IMR-90 (cell line): ENCODE measurements around the gene RPLP1. TPM values are rescaled to one million over a fixed set of nuclear protein-coding genes. Genes with fewer than 3 reads are reported as not detected.

Source experiments
- ATAC-seq: fragments of 200-7000 bp; cut with Tn5 transposase; 2 replicates; pipeline ENCODE4 v1.9.1; 2020; ENCODE audit warnings: low read depth, mild to moderate bottlenecking, moderate library complexity
- BruUV-seq: library from RNA; stranded (reverse); fragments of 400-500 nt; replicated peaks from 2 replicates; lab custom pipeline; 2021; lab: Mats Ljungman, UMichigan
- CTCF ChIA-PET: fragments of 300-600 bp; formaldehyde crosslinking; extraction: SDS; loops from one replicate; lab custom pipeline; 2021; ENCODE audit warnings: antibody characterized with exemption; lab: Yijun Ruan, JAX
- POLR2A ChIA-PET: fragments of 300-600 bp; sonication (Branson Sonifier 250); formaldehyde crosslinking; loops from one replicate; lab custom pipeline; 2022; ENCODE audit warnings: antibody characterized with exemption; ENCODE audit not compliant: unreplicated experiment; lab: Charles Lee
- DNase-seq: peaks from one replicate; pipeline ENCODE4 v3.0.0; 2013
- H2AFZ ChIP-seq: replicated peaks from 2 replicates; pipeline ENCODE3; 2013; ENCODE audit warnings: low read length, mild to moderate bottlenecking; ENCODE audit not compliant: poor library complexity
- H2AK5ac ChIP-seq: 2 replicates; pipeline ENCODE4 v1.6.1; 2013; ENCODE audit warnings: low read depth, low read length, inconsistent platforms
- H2AK9ac ChIP-seq: replicated peaks from 2 replicates; pipeline ENCODE3; 2013; ENCODE audit warnings: mild to moderate bottlenecking, low read depth, low read length, moderate library complexity; ENCODE audit not compliant: poor library complexity
- H2BK120ac ChIP-seq: 2 replicates; pipeline ENCODE4 v1.6.1; 2013; ENCODE audit warnings: low read depth, low read length, inconsistent platforms
- H2BK15ac ChIP-seq: 3 replicates; pipeline ENCODE4 v1.6.1; 2013; ENCODE audit warnings: low read depth, low read length, inconsistent platforms
- H2BK20ac ChIP-seq: 2 replicates; pipeline ENCODE4 v1.6.1; 2013; ENCODE audit warnings: low read depth, mild to moderate bottlenecking, inconsistent platforms, low read length, moderate library complexity
- H2BK5ac ChIP-seq: 2 replicates; pipeline ENCODE4 v1.6.1; 2013; ENCODE audit warnings: mild to moderate bottlenecking, low read depth, low read length, inconsistent platforms; ENCODE audit not compliant: poor library complexity, severe bottlenecking
- H3K14ac ChIP-seq: replicated peaks from 2 replicates; pipeline ENCODE4 v1.6.1; 2013; ENCODE audit warnings: low read depth, low read length, inconsistent platforms
- H3K18ac ChIP-seq: 2 replicates; pipeline ENCODE4 v1.6.1; 2013; ENCODE audit warnings: low read depth, low read length, control low read depth
- H3K23ac ChIP-seq: 2 replicates; pipeline ENCODE4 v1.6.1; 2013; ENCODE audit warnings: low read depth, low read length, inconsistent platforms
- H3K27ac ChIP-seq: 2 replicates; pipeline ENCODE4 v1.5.1; 2013; ENCODE audit warnings: mild to moderate bottlenecking, control low read depth, low read length; ENCODE audit not compliant: insufficient read depth
- H3K27me3 ChIP-seq: 2 replicates; pipeline ENCODE4 v1.6.1; 2013; ENCODE audit warnings: low read length; ENCODE audit not compliant: control insufficient read depth, insufficient read depth
- H3K36me3 ChIP-seq: 2 replicates; pipeline ENCODE4 v1.6.1; 2013; ENCODE audit warnings: low read length, mixed read lengths; ENCODE audit not compliant: control insufficient read depth, insufficient read depth
- H3K4ac ChIP-seq: 2 replicates; pipeline ENCODE4 v1.6.1; 2013; ENCODE audit warnings: low read depth, low read length, inconsistent platforms
- H3K4me1 ChIP-seq: 2 replicates; pipeline ENCODE4 v1.6.1; 2013; ENCODE audit warnings: low read length, mixed read lengths; ENCODE audit not compliant: control insufficient read depth, insufficient read depth
- H3K4me2 ChIP-seq: 2 replicates; pipeline ENCODE4 v1.6.1; 2013; ENCODE audit warnings: low read depth, mild to moderate bottlenecking, control low read depth, low read length, moderate library complexity
- H3K4me3 ChIP-seq: 2 replicates; pipeline ENCODE4 v1.5.1; 2013; ENCODE audit warnings: low read depth, mild to moderate bottlenecking, control low read depth, low read length, moderate library complexity; ENCODE audit not compliant: insufficient read depth
- H3K56ac ChIP-seq: 2 replicates; pipeline ENCODE4 v1.6.1; 2013; ENCODE audit warnings: low read length, inconsistent platforms; ENCODE audit not compliant: insufficient read depth; ENCODE audit errors: extremely low read depth
- H3K79me1 ChIP-seq, 2 experiments: 2 replicates each; pipeline ENCODE4 v1.6.1; 2013; ENCODE audit warnings: low read length in 2 of 2, inconsistent platforms in 1 of 2, low read depth in 1 of 2
- H3K9ac ChIP-seq: 2 replicates; pipeline ENCODE4 v1.6.1; 2013; ENCODE audit warnings: low read depth, low read length, control low read depth
- H3K9me1 ChIP-seq: 2 replicates; pipeline ENCODE4 v1.6.1; 2013; ENCODE audit warnings: low read length, inconsistent platforms; ENCODE audit not compliant: insufficient read depth
- H3K9me3 ChIP-seq: 2 replicates; pipeline ENCODE4 v1.6.1; 2013; ENCODE audit warnings: low read length; ENCODE audit not compliant: control insufficient read depth, insufficient read depth
- H4K20me1 ChIP-seq: 2 replicates; pipeline ENCODE4 v1.6.1; 2013; ENCODE audit warnings: low read length, inconsistent platforms; ENCODE audit not compliant: insufficient read depth
- H4K5ac ChIP-seq: 2 replicates; pipeline ENCODE4 v1.6.1; 2013; ENCODE audit warnings: mild to moderate bottlenecking, low read depth, low read length, control low read depth
- H4K8ac ChIP-seq, 2 experiments: 2 replicates each; pipeline ENCODE4 v1.6.1; 2013; ENCODE audit warnings: low read depth in 2 of 2, low read length in 2 of 2, control low read depth in 1 of 2, inconsistent platforms in 1 of 2
- H4K91ac ChIP-seq: 2 replicates; pipeline ENCODE4 v1.6.1; 2013; ENCODE audit warnings: low read depth, low read length, inconsistent platforms; ENCODE audit not compliant: insufficient read depth
- CEBPB ChIP-seq: IDR thresholded peaks from 2 replicates; pipeline ENCODE4 v1.6.1; 2012; ENCODE audit warnings: low read depth, low read length, improper control_type of control experiment
- CHD1 ChIP-seq: IDR thresholded peaks from 2 replicates; pipeline ENCODE4 v1.6.1; 2012; ENCODE audit warnings: low read depth, low read length, improper control_type of control experiment
- ELK1 ChIP-seq: fragments of 150-350 bp; IDR thresholded peaks from 2 replicates; pipeline ENCODE4 v1.6.1; 2016; ENCODE audit warnings: low read depth, mild to moderate bottlenecking, low read length, moderate library complexity, borderline replicate concordance
- MAFK ChIP-seq: IDR thresholded peaks from 2 replicates; pipeline ENCODE4 v1.6.1; 2012; ENCODE audit warnings: low read depth, low read length, improper control_type of control experiment
- NFE2L2 ChIP-seq: fragments of 150-350 bp; IDR thresholded peaks from 2 replicates; pipeline ENCODE4 v1.6.1; 2016; ENCODE audit warnings: low read depth, mild to moderate bottlenecking, low read length
- POLR2A ChIP-seq: IDR thresholded peaks from 2 replicates; pipeline ENCODE4 v1.6.1; 2012; ENCODE audit warnings: mild to moderate bottlenecking, low read depth, low read length
- RCOR1 ChIP-seq: IDR thresholded peaks from 2 replicates; pipeline ENCODE4 v1.6.1; 2012; ENCODE audit warnings: mild to moderate bottlenecking, low read length, improper control_type of control experiment; ENCODE audit not compliant: insufficient replicate concordance
- RFX5 ChIP-seq: IDR thresholded peaks from 2 replicates; pipeline ENCODE4 v1.8.0; 2012; ENCODE audit warnings: low read depth, mild to moderate bottlenecking, low read length, moderate library complexity
- SMC3 ChIP-seq: fragments of 150-350 bp; IDR thresholded peaks from 2 replicates; pipeline ENCODE4 v1.6.1; 2016; ENCODE audit warnings: low read depth, mild to moderate bottlenecking, antibody characterized with exemption, low read length, moderate library complexity
- WGBS, 2 experiments: methylation state at CpG; one replicate each; pipeline versions ENCODE4 v1.1.5 to v1.1.7; 2013; ENCODE audit warnings: missing lambda C conversion rate in 2 of 2; ENCODE audit not compliant: insufficient read length in 1 of 2; ENCODE audit errors: extremely low coverage in 2 of 2; 5-methylcytosine and 5-hydroxymethylcytosine counted together
- dilution Hi-C: fragments of 300-500 bp; cut with HindIII; formaldehyde crosslinking; loops from one replicate; pipeline ENCODE4 v1.14.3; 2018; ENCODE audit warnings: low sequenced_read_pairs; ENCODE audit not compliant: unreplicated experiment
- in situ Hi-C: fragments of 300-500 bp; cut with MboI; formaldehyde crosslinking; loops from 3 replicates; pipeline ENCODE4 v1.14.3; 2019; ENCODE audit warnings: low sequenced_read_pairs, inconsistent platforms, mixed read lengths
- intact Hi-C: fragments of 100-400 bp; cut with micrococcal nuclease; formaldehyde crosslinking; loops from 2 replicates; pipeline ENCODE4 v1.10.0; 2022
- polyA plus RNA-seq, 3 experiments: library from polyadenylated mRNA; depleted of rRNA; stranded (reverse); fragments of >200 nt; gene quantifications; 2 replicates each; pipeline ENCODE4 v1.2.3, GENCODE V29; 2012; ENCODE audit warnings: low replicate concordance in 1 of 3
- total RNA-seq: library from RNA; depleted of rRNA; stranded (reverse); fragments of >200 nt; gene quantifications from 2 replicates; pipeline ENCODE4 v1.2.3, GENCODE V29; 2012
- TF ChIP-seq, protein P1 (sequence below): fragments of 150-350 bp; IDR thresholded peaks from 2 replicates; pipeline ENCODE4 v1.6.1; 2017; ENCODE audit warnings: mild to moderate bottlenecking, antibody characterized with exemption, low read length, low read depth

RPLP1 gene
- total and polyA plus RNA-seq, 2 of the 4 experiments (the other 2 are of a cell fraction) = 97.0 to 1,440 TPM

GRCh38 chr15:69479971-69480370, 27.4 kb downstream of the RPLP1 start:
- no peak overlapping the region for H4K5ac ChIP-seq
- TF ChIP-seq CHD1 (no peak), RCOR1 (no peak), CEBPB (no peak), SMC3 (no peak), RFX5 (no peak), NFE2L2 (no peak), POLR2A (no peak), MAFK (no peak), ELK1 (no peak)
- TF ChIP-seq, protein P1, sequence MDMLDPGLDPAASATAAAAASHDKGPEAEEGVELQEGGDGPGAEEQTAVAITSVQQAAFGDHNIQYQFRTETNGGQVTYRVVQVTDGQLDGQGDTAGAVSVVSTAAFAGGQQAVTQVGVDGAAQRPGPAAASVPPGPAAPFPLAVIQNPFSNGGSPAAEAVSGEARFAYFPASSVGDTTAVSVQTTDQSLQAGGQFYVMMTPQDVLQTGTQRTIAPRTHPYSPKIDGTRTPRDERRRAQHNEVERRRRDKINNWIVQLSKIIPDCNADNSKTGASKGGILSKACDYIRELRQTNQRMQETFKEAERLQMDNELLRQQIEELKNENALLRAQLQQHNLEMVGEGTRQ = no peak
- H3K56ac ChIP-seq = no peak overlapping the region
- H3K36me3 ChIP-seq = no peaks in the 10 kb centered on the region
- H4K8ac ChIP-seq = no peak overlapping the region
- no peaks in the 10 kb centered on the region; the same call in 1 of the 2 replicates for H3K9me1 ChIP-seq
- no peak overlapping the region for H2BK20ac ChIP-seq
- peaks cover 34% of the 10 kb centered on the region for H3K27me3 ChIP-seq
- H3K27ac ChIP-seq = no peak overlapping the region
- DNase-seq = no peak
- no peak overlapping the region for H4K91ac ChIP-seq
- H2AK9ac ChIP-seq = no peak overlapping the region
- no peak overlapping the region for H3K18ac ChIP-seq
- no peak overlapping the region for H3K23ac ChIP-seq
- H3K4ac ChIP-seq = no peak overlapping the region
- BruUV-seq = no TSS peak
- dilution Hi-C loops (no loop called here), intact Hi-C loops (loop anchor here (5.0 to 10.0 kb wide), 5 partner anchors 165 to 1395 kb away; no protein-coding TSS in a partner anchor), in situ Hi-C loops (loop anchor here (10.0 kb wide), 1 partner anchor 1005 kb away; no protein-coding TSS in a partner anchor)
- no peak overlapping the region for H3K4me2 ChIP-seq
- ChIA-PET CTCF (no interaction called here), POLR2A (no interaction called here)
- no peak overlapping the region for H2BK5ac ChIP-seq
- H3K14ac ChIP-seq = no peak overlapping the region
- no peaks in the 10 kb centered on the region for H4K20me1 ChIP-seq
- no peaks in the 10 kb centered on the region; the same call in 1 of the 2 replicates for H3K4me1 ChIP-seq
- H2BK120ac ChIP-seq = no peak overlapping the region
- H3K4me3 ChIP-seq = no peak overlapping the region
- no peak overlapping the region for H2AFZ ChIP-seq
- no peak overlapping the region for H3K9ac ChIP-seq
- ATAC-seq = no peak
- H2AK5ac ChIP-seq = no peak overlapping the region
- H2BK15ac ChIP-seq = no peak overlapping the region
- WGBS, 2 experiments = no CpG with 5 or more reads among the region's 2 CpGs
- H3K79me1 ChIP-seq = no peaks in the 10 kb centered on the region
- H3K9me3 ChIP-seq = peaks cover 4% of the 10 kb centered on the region
